ENCODE results near the gene CNEP1R1.

Gene CNEP1R1

GRCh38 chr16:50065624-50066481 lies 40.8 kb downstream of the CNEP1R1 start, which contains the start of gene HEATR3:
HEATR3 (plus strand) TSS chr16:50065970; CDS start chr16:50066132, 162 bp downstream.
- peak; percentile 97 for DNase-seq

GRCh38 chr16:50066482-50067289 lies 41.7 kb downstream of the CNEP1R1 start:
- DNase-seq = no peak

DNA sequence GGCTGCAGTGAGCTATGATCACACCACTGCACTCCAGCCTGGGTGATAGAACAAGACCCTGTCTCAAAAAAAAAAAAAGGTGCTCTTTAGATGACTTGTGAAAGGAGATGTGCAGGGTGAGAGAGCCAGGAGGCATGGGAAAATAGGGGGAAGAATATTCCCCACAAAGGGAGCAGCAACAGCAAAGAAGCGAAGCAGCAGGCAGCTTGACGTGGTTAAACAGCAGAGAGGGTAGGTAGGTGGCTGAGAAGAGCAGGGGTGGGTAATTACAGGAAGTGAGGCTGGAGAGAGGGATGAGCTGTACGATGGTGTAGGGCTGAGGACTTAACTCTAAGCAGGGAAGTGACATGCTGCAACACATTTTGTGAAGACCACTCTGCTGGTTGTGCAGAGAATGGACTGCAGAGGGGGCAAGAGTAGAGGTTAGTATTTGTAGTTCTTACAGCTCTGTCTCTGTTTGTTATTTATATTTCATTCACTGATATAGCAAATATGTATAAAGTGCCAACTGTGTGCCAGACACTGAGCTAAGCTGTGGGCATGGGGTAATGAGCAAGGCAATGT lies 42.3 kb downstream of the CNEP1R1 start:
- DNase-seq = no peak

- DNase-seq = no peak
Measured at GRCh38 chr16:50068550-50068949, 43.5 kb downstream of the CNEP1R1 start.

- DNase-seq = no peak
Measured at GRCh38 chr16:50069060-50069459, 44.0 kb downstream of the CNEP1R1 start.

DNA sequence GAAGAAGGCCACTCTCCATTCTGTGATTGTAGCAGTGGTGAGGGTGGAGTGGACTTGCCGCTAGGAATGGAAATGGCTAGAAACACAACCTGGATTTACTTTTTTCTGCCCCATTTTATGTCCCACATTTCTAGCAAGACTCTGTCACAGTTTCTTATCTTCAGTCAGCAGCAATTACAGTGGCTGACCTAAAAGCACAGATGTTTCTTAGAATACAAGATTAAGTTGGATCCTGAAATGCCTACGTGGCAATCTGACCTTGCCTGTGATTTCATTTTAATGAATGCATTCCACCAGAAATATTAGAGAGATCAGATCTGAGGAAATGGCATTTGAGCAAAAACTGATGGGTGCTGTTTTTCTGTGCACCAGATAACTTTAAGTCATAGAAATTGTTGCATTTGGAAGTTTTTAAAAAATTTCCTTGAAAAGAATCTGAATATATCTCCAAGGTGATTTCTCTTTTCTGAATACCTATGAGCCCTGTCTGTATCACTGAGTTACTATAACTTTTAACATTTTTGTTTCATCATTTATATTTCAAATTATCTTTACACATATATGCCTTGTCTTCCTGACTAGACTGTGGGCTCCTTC lies 46.1 kb downstream of the CNEP1R1 start:
- DNase-seq = no peak

DNA sequence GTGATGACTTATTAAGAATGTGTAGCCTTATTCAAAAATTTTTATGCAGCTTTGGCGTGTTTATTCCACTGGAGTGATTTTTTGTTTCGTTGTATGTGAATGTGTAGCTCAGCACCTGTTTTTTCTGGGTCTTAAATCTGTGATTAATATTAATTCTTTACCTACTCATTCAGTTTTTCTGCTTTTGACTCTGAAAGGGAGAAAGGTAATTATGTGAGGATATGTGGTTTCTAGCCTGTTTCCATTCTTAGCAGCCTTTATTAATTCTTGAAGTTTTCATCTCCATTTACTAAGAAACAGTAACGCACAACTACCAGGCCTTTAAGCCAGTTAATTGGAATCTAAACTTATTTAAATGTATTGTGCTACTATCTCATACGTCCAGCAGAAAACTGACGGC lies 47.7 kb downstream of the CNEP1R1 start:
- DNase-seq = no peak

- DNase-seq = no peak
Measured at GRCh38 chr16:50079397-50080140, 54.5 kb downstream of the CNEP1R1 start.

DNA sequence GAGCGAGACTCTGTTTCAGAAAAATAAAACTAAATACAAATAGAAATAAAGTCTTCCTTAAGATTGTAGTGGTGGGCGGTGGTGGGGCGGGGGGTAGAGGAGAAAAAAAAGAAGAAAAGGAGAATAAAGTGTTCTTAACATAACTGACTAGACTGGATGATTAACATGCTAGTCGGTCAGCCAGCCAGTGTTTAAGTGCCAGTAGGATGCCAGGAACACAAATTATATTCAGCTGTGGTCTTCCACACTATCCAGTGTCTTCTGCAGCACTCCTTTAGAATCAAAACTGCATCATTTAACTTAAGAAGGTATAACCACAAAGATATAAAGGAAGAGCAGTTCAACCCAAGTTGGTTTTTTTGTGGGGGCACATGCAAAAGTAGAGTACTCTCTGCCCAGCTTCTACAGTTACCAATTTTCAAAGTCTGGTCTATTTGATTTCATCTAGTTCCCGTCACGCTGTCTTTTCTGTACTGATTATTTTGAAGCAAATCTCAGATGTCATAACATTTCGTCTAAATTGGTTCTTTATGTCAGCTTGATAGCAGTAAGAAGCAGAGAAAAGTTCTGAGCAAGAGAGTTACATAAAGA lies 56.5 kb downstream of the CNEP1R1 start:
- no peak for DNase-seq

DNA sequence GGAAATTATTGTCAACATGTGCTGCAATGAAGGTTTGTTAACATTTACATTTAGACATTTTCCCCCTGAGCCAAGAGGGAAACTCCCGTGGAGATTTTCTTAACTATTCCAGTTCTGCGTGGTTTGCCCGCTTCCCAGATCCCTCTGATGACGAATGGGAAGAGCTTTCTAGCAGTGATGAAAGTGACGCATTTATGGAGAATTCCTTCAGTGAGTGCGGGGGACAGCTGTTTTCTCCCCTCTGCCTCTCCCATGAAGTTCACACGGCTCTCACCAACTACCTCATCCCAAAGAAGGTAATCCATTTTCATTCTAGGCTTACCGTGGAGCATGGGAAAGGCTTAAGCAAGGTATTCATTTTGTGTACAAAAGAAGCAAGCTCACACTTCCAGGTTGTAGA lies 59.0 kb downstream of the CNEP1R1 start:
- DNase-seq = no peak

- no peak for DNase-seq
Measured at GRCh38 chr16:50086176-50086575, 61.2 kb downstream of the CNEP1R1 start.

Measured in right forelimb (tissue), 1 donor.